GM10248 (cell line): ENCODE data around the gene NDUFA9.

Source experiments
- CTCF ChIA-PET: fragments of 300-600 bp; sonication (Branson Sonifier 250); formaldehyde crosslinking; extraction: SDS; loops from one replicate; lab custom pipeline; 2021; ENCODE audit warnings: antibody characterized with exemption; lab: Yijun Ruan, JAX
- POLR2A ChIA-PET: fragments of 350-650 bp; sonication (Branson Sonifier 250); formaldehyde crosslinking; extraction: SDS; loops from one replicate; lab custom pipeline; 2020; ENCODE audit warnings: antibody characterized with exemption; lab: Yijun Ruan, JAX
- DNase-seq: peaks from one replicate; pipeline ENCODE4 v3.0.0; 2012; ENCODE audit errors: extremely low spot score
- TF ChIP-seq, protein P1 (sequence below): IDR thresholded peaks from 2 replicates; pipeline ENCODE4 v1.5.1; 2012; ENCODE audit warnings: mild to moderate bottlenecking, low read depth; ENCODE audit errors: extremely low read depth, missing control alignments, control extremely low read depth

Gene NDUFA9

DNA sequence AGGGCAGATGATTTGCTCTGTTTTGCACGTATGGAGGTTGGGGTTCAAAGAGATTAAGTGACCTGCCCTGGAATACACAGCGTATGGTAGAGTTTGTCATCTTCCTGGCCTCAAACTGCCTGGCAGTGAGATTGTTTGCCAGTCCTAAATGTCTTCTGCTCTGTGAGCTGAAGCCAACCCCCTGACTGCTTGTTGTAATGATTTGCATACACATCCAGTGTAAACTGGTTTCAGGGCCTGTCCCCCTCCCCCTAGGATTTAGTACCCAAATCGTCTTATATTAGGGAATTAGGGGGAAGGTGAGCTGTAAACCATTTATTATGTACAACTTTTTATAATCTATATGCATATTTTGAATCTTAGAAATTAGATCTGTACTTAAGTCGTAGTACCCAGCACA lies 38.4 kb upstream of the NDUFA9 start:
- POLR2A ChIA-PET: no interaction called here
- CTCF ChIA-PET: interaction anchor here (1.0 to 1.4 kb wide), 3 partner anchors 11 to 13 kb away, joined by 3 to 4 read pairs (median 3); no protein-coding TSS in a partner anchor
- TF ChIP-seq, protein P1, sequence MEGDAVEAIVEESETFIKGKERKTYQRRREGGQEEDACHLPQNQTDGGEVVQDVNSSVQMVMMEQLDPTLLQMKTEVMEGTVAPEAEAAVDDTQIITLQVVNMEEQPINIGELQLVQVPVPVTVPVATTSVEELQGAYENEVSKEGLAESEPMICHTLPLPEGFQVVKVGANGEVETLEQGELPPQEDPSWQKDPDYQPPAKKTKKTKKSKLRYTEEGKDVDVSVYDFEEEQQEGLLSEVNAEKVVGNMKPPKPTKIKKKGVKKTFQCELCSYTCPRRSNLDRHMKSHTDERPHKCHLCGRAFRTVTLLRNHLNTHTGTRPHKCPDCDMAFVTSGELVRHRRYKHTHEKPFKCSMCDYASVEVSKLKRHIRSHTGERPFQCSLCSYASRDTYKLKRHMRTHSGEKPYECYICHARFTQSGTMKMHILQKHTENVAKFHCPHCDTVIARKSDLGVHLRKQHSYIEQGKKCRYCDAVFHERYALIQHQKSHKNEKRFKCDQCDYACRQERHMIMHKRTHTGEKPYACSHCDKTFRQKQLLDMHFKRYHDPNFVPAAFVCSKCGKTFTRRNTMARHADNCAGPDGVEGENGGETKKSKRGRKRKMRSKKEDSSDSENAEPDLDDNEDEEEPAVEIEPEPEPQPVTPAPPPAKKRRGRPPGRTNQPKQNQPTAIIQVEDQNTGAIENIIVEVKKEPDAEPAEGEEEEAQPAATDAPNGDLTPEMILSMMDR: no peak
- DNase-seq: no peak

DNA sequence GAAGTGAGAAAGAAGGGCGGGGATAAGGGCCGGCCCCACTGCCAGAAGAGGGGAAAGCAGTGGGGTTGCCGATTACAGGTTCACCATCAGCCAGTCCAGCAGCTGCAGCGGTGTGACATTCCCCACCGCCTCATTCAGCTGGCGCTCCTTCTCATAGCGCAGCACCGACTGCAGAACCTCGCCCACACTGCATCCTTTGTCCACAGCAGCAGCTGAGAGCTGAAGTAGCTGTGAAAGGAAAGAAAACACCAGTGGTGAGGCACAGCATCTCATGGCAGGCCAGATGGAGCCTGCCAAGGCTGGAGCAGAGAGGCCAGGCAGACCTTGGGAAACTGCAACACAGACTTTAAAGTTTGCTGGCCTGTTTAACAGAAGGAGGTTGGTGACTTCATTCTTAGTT lies 33.2 kb upstream of the NDUFA9 start:
- TF ChIP-seq, protein P1: no peak
- no peak for DNase-seq
- ChIA-PET CTCF (interaction anchor here (1.4 to 1.5 kb wide), 2 partner anchors 13 to 15 kb away, joined by 3 to 5 read pairs; no protein-coding TSS in a partner anchor), POLR2A (no interaction called here)

DNA sequence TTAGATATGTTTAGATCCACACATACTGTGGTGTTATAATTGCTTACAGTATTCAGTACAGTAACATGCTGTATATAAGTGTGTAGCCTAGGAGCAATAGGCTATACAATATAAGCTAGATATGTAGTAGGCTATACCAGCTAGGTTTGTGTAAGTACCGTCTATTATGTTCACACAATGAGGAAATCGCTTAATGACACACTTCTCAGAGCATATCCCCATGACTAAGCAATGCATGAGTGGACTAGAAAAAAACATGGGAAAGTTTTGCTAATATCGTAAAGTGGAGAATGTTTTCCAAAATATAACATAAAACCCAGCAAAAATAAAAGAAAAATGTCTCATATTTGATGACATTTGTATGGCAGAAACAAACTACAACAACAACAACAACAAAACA lies 27.4 kb upstream of the NDUFA9 start:
- ChIA-PET POLR2A (no interaction called here), CTCF (interaction anchor here (1.3 to 1.5 kb wide), 3 partner anchors 11 to 22 kb away, joined by 3 to 4 read pairs (median 3); no protein-coding TSS in a partner anchor)
- DNase-seq: no peak
- TF ChIP-seq, protein P1: no peak

DNA sequence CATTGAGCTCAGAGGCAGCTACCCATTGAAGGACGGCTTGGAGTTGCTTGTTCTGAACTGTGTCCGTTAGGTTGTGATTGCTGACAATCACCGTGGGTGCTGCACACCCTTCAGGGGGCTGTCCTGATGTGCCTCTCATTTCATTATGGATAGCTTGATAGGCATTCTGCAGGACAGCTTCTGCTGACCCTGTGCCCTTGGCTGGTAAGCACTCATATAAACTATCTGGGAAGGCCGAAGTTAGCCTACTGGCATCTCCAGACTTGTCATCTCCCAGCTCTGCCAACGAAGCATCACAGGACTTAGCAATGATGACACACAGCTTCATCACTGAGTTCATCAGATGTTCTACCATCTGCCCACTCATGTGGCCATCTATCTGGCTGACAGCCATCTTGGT lies 22.4 kb upstream of the NDUFA9 start:
- TF ChIP-seq, protein P1: no peak
- DNase-seq: no peak
- POLR2A ChIA-PET: no interaction called here
- CTCF ChIA-PET: interaction anchor here (1.1 to 2.8 kb wide), 3 partner anchors 12 to 23 kb away, joined by 3 to 10 read pairs (median 5); no protein-coding TSS in a partner anchor

DNA sequence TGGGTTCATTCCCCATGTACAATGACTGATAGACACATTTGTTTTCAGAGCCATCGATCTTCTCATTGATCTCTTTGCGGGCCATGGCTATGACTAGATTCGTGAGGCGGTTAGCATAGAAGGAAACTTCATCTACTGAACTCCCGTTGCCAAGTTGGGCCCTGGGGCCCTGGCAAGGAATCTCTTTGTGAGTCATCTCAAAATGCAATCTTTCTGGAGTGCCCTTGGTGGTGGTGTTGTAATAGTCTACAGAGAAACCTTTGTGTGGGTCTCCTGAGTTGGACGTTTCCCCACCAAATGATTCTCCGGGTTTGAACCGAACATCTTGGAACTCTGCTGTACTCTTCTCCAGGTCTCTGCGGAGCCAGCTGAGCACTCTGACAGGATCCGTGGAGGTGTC lies 20.5 kb upstream of the NDUFA9 start:
- no peak for DNase-seq
- TF ChIP-seq, protein P1: no peak
- ChIA-PET CTCF (interaction anchor here (0.8 to 1.6 kb wide), 2 partner anchors 24 kb away, joined by 4 to 8 read pairs; no protein-coding TSS in a partner anchor), POLR2A (no interaction called here)

DNA sequence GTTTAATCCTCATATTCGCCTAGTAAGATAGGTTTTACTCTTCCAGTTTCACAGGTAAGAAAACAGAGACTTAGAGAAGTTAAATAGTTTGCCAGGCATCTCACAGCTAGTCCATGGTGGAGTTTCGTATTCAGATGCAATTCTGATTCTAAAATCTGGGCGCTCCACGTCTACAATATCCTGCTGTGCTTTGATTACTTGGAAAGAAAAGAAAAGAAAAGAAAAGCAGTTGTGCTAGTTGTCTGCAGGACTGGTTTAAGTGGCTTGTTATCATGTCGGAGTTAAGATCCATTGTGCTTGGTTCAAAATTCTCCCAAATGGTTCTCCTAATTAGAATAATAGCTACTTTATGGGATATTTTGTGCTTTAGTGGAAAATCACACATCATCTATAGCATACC lies 18.7 kb upstream of the NDUFA9 start:
- POLR2A ChIA-PET: no interaction called here
- DNase-seq: no peak
- CTCF ChIA-PET: no interaction called here
- TF ChIP-seq, protein P1: no peak
